ENCODE results near the gene PLGLB1.
"Not testable (repeated sequence)": the region's sequence is repeated elsewhere in the genome, so short reads cannot be mapped to it uniquely, and the experiment has no call there.

GRCh38 chr2:87025927-87026326 lies 4.3 kb upstream of the PLGLB1 start:
- not testable (repeated sequence) for TF ChIP-seq CTCF (IDR thresholded peaks at IDR 0.05; ENCODE audit: insufficient read depth, low read length, poor library complexity, severe bottlenecking); EZH2phosphoT487 (conservative IDR thresholded peaks at IDR 0.05; ENCODE audit: low read length)

Data from SU-DHL-6 (cell line).